ENCODE measurements around the gene RNF149.

RNF149 gene

GRCh38 chr2:101256316-101256715, 52.2 kb downstream of the RNF149 start:
- no peak overlapping the region for H3K4me3 ChIP-seq (ENCODE audit: low read depth, low read length)
- DNase-seq (ENCODE audit: low read depth) = no peak
- TF ChIP-seq MYC (IDR thresholded peaks at IDR 0.05; ENCODE audit: low read depth, low read length) (no peak), MAX (IDR thresholded peaks at IDR 0.05; ENCODE audit: low read depth, low read length) (no peak), CTCF (IDR thresholded peaks at IDR 0.05; ENCODE audit: low read depth, low read length) (no peak), POLR2A (IDR thresholded peaks at IDR 0.05; ENCODE audit: extremely low read depth, insufficient read length) (no peak)

GRCh38 chr2:101255501-101255900, 53.0 kb downstream of the RNF149 start:
- no peak for TF ChIP-seq MAX (IDR thresholded peaks at IDR 0.05; ENCODE audit: low read depth, low read length)
- no peak for TF ChIP-seq CTCF (IDR thresholded peaks at IDR 0.05; ENCODE audit: low read depth, low read length)
- no peak for TF ChIP-seq POLR2A (IDR thresholded peaks at IDR 0.05; ENCODE audit: extremely low read depth, insufficient read length)
- TF ChIP-seq MYC (IDR thresholded peaks at IDR 0.05; ENCODE audit: low read depth, low read length) = no peak
- H3K4me3 ChIP-seq (ENCODE audit: low read depth, low read length) = peak overlapping the region; percentile 16
- peak; percentile 53 for DNase-seq (ENCODE audit: low read depth)

GRCh38 chr2:101253703-101254450, 54.6 kb downstream of the RNF149 start:
- DNase-seq (ENCODE audit: low read depth) = peak; percentile 22
- TF ChIP-seq MYC (IDR thresholded peaks at IDR 0.05; ENCODE audit: low read depth, low read length) (no peak), CTCF (IDR thresholded peaks at IDR 0.05; ENCODE audit: low read depth, low read length) (no peak), POLR2A (IDR thresholded peaks at IDR 0.05; ENCODE audit: extremely low read depth, insufficient read length) (no peak)
- peak overlapping the region; percentile 97 for H3K4me3 ChIP-seq (ENCODE audit: low read depth, low read length)

GRCh38 chr2:101253013-101253702, 55.3 kb downstream of the RNF149 start:
- peak overlapping the region; percentile 97 for H3K4me3 ChIP-seq (ENCODE audit: low read depth, low read length)
- TF ChIP-seq MYC (IDR thresholded peaks at IDR 0.05; ENCODE audit: low read depth, low read length) (peak; percentile 63), CTCF (IDR thresholded peaks at IDR 0.05; ENCODE audit: low read depth, low read length) (no peak)
- peak; percentile 80 for DNase-seq (ENCODE audit: low read depth)

GRCh38 chr2:101252408-101253012, 56.0 kb downstream of the RNF149 start, which contains the start of gene CNOT11:
CNOT11 (plus strand) TSS chr2:101252886; CDS start chr2:101252965, 79 bp downstream.
- peak; percentile 99 for DNase-seq (ENCODE audit: low read depth)
- peak within 1 kb of the TSS; percentile 97 for H3K4me3 ChIP-seq (ENCODE audit: low read depth, low read length)
- TF ChIP-seq MAX (IDR thresholded peaks at IDR 0.05; ENCODE audit: low read depth, low read length) (no peak), MYC (IDR thresholded peaks at IDR 0.05; ENCODE audit: low read depth, low read length) (peak; percentile 3; the same call in 1 of the 2 replicates), POLR2A (IDR thresholded peaks at IDR 0.05; ENCODE audit: extremely low read depth, insufficient read length) (peak; percentile 99), CTCF (IDR thresholded peaks at IDR 0.05; ENCODE audit: low read depth, low read length) (no peak)

Data from NB4 (cell line).